ENCODE results near the gene SHB. TPM values are rescaled to one million over a fixed set of nuclear protein-coding genes. Genes with fewer than 3 reads are reported as not detected.

The SHB gene
- total RNA-seq, 2 donors from 2014 or later, result 33.9 to 39.9 TPM

GRCh38 chr9:37876376-37876775 lies 192.7 kb downstream of the SHB start:
- no peak for TF ChIP-seq CTCF (IDR thresholded peaks at IDR 0.05)
- H3K27me3 ChIP-seq, result no peaks in the 10 kb centered on the region
- no peaks in the 10 kb centered on the region for H3K9me3 ChIP-seq
- no peaks in the 10 kb centered on the region for H3K4me1 ChIP-seq
- H3K36me3 ChIP-seq, result peaks cover 7% of the 10 kb centered on the region
- DNase-seq (ENCODE audit: low spot score), result no peak
- H3K27ac ChIP-seq, result no peak overlapping the region
- no peak overlapping the region for H3K4me3 ChIP-seq

GRCh38 chr9:37873955-37874354 lies 195.1 kb downstream of the SHB start:
- no peaks in the 10 kb centered on the region for H3K27me3 ChIP-seq

GRCh38 chr9:37870799-37871176 lies 198.2 kb downstream of the SHB start:
- no peak overlapping the region for H3K4me3 ChIP-seq
- peaks cover 5% of the 10 kb centered on the region for H3K36me3 ChIP-seq
- no peak overlapping the region for H3K27ac ChIP-seq
- DNase-seq (ENCODE audit: low spot score), result no peak
- no peaks in the 10 kb centered on the region for H3K4me1 ChIP-seq
- H3K9me3 ChIP-seq, result no peaks in the 10 kb centered on the region
- H3K27me3 ChIP-seq, result no peaks in the 10 kb centered on the region
- TF ChIP-seq CTCF (IDR thresholded peaks at IDR 0.05), result no peak

More at GRCh38 chr9:37873955-37874354, 195.1 kb downstream of the SHB start:
- no peak for DNase-seq (ENCODE audit: low spot score)
- H3K4me3 ChIP-seq, result no peak overlapping the region
- TF ChIP-seq CTCF (IDR thresholded peaks at IDR 0.05), result no peak
- H3K27ac ChIP-seq, result no peak overlapping the region
- H3K36me3 ChIP-seq, result peaks cover 3% of the 10 kb centered on the region
- no peaks in the 10 kb centered on the region for H3K4me1 ChIP-seq
- no peaks in the 10 kb centered on the region for H3K9me3 ChIP-seq

GRCh38 chr9:37870081-37870798 lies 198.8 kb downstream of the SHB start:
- Histone ChIP-seq H3K36me3 (peaks cover 5% of the 10 kb centered on the region), H3K27me3 (no peaks in the 10 kb centered on the region), H3K4me1 (no peaks in the 10 kb centered on the region), H3K4me3 (no peak overlapping the region), H3K9me3 (no peaks in the 10 kb centered on the region), H3K27ac (no peak overlapping the region)
- TF ChIP-seq CTCF (IDR thresholded peaks at IDR 0.05), result no peak
- DNase-seq (ENCODE audit: low spot score), result no peak

Other genes starting within 250 kb of the SHB start
- gene SLC25A51, start 165.1 kb downstream of the SHB start, total RNA-seq, result 10 to 100 TPM; 23.5 to 27.1 TPM